Loucy (cell line): ENCODE measurements around the gene CDH13.

Source experiments
- EZH2phosphoT487 ChIP-seq: fragments of 200-600 bp; IDR thresholded peaks from 2 replicates; pipeline ENCODE4 v1.6.1; 2018; ENCODE audit warnings: antibody characterized with exemption, mild to moderate bottlenecking, moderate library complexity, borderline replicate concordance
- TF ChIP-seq, protein P1 (sequence below): fragments of 200-600 bp; sonication (generic); conservative IDR thresholded peaks from 2 replicates; pipeline ENCODE4 v1.5.1; 2014; ENCODE audit warnings: mild to moderate bottlenecking, antibody characterized with exemption, low read length

DNA sequence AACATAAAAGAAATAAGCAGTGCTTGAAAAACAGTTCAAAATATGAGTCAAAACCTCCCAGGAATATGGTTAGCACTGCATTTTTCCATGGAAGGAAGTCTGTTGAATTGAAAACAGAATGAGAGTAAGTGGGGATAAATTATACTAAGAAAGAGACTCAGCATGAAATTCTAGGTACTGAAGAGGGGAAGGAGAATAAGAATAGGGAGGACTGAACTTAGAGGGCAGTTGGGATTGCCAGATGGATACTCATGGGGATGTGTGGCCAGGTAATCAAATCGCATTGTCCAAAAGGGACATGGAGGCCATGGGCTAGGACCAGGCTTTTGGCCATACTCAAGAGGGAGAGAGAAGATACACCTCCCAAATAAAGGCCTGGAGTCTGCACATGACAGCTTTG is 247.9 kb downstream of the CDH13 start:
- no peak for TF ChIP-seq EZH2phosphoT487
- TF ChIP-seq, protein P1, sequence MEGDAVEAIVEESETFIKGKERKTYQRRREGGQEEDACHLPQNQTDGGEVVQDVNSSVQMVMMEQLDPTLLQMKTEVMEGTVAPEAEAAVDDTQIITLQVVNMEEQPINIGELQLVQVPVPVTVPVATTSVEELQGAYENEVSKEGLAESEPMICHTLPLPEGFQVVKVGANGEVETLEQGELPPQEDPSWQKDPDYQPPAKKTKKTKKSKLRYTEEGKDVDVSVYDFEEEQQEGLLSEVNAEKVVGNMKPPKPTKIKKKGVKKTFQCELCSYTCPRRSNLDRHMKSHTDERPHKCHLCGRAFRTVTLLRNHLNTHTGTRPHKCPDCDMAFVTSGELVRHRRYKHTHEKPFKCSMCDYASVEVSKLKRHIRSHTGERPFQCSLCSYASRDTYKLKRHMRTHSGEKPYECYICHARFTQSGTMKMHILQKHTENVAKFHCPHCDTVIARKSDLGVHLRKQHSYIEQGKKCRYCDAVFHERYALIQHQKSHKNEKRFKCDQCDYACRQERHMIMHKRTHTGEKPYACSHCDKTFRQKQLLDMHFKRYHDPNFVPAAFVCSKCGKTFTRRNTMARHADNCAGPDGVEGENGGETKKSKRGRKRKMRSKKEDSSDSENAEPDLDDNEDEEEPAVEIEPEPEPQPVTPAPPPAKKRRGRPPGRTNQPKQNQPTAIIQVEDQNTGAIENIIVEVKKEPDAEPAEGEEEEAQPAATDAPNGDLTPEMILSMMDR, result no peak
